NAMALWA (cell line): ENCODE data around the gene HTRA3.

Experiments used
- DNase-seq: peaks from one replicate; pipeline ENCODE4 v3.0.0-alpha.2; 2015; ENCODE audit warnings: low spot score

HTRA3 gene

DNA sequence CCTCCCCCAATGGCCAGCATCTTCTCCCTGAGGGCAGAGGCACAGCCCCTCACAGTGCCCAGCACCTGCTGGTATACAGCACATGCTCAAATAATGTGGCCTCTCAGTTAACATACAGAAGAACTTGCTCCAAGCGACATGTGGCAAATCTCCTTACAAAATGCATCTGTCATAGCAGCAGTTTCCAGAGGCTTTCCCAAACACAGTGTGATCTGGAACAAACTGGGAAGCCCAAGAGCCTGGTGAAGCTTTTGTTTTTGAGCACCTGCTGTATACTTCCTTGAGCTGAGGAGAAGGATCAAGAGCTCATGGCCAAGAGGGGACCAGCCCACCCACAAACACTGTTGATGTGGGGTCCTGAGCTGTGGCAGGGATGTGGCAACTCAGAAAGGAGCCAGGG is 34.8 kb upstream of the HTRA3 start:
- DNase-seq: no peak

DNA sequence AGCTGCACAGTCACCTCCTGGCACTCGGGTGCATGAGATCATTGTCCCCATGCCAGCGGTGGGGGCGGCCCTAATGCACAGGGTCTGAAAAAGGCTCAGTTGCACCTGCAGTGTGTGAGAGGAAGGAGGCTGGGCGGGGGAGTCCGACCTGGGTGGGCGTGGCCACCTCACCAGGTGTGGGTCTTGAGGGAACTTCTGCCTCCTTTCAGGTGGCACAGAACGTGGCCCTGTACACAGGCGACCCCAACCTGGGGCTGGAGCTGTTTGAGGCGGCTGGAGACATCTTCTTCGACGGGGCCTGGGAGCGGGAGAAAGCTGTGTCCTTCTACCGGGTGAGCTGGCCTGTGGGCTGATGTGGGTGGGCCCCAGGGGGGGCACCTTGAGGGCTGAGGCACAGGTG is 34.3 kb upstream of the HTRA3 start:
- peak; percentile 82 for DNase-seq

DNA sequence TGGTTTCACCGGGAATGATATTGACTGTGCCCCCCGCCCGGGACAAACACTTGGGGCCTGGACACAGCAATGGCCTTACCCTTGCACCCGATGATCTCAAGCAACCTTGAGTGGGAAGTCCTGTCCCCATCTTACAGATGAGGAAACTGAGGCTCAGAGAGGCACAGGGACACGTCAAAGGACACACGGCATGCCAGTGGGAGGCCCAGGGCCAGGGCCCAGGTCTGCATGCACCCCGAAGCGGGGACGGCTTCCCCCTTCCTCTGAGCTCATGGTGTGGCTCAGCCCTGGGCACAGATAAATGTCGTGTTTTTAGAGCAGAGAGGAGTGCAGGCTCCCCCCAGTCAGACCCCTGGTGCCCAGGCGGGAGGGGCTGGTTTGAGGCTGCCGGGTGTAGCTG is 33.9 kb upstream of the HTRA3 start:
- DNase-seq: no peak

- DNase-seq: peak; percentile 34
These were observed 33.2 kb upstream of the HTRA3 start for GRCh38 chr4:8236106-8236919.

GRCh38 chr4:8236920-8237195 is 32.7 kb upstream of the HTRA3 start:
- no peak for DNase-seq

- no peak for DNase-seq
These were observed 32.1 kb upstream of the HTRA3 start for GRCh38 chr4:8237256-8237989.

- DNase-seq: peak; percentile 80
These were observed 31.5 kb upstream of the HTRA3 start for GRCh38 chr4:8238036-8238511.

GRCh38 chr4:8238515-8239053 is 31.0 kb upstream of the HTRA3 start:
- DNase-seq: peak; percentile 51

DNA sequence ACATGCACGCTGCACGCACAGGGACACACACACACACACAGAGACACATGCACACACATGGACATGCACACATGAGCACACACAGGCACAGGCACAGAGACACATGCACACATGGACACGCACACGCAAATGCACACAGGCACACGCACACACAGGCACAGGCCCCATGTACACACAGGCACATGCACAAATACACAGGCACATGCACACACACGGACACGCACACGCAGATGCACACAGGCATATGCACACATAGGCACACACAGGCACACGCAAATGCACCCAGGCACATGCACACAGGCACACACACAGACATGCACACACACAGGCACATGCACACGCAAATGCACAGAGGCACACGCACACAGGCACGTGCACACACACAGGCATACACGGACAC is 30.3 kb upstream of the HTRA3 start:
- DNase-seq: no peak

DNA sequence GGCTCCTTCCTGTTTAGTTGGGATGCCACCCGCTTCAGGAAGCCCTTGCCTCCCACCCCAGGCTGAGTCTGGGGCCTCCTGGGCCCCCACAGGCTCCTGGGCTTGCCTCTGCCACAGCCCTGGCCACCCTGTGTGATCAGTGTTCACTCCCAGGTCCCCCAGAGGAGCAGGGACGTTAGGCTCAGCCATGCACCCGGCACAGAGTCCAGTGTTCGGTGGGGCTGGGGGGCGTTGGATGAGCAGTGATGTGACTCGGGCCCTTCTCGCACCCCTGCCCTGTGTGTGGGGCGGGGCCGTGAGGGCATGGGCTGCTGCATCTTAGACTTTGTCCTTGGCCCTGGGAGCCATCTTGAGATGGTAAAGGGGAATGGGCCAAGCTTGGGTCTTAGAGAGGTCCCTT is 29.9 kb upstream of the HTRA3 start:
- no peak for DNase-seq

- DNase-seq: no peak
These were observed 29.1 kb upstream of the HTRA3 start for GRCh38 chr4:8240211-8241041.

DNA sequence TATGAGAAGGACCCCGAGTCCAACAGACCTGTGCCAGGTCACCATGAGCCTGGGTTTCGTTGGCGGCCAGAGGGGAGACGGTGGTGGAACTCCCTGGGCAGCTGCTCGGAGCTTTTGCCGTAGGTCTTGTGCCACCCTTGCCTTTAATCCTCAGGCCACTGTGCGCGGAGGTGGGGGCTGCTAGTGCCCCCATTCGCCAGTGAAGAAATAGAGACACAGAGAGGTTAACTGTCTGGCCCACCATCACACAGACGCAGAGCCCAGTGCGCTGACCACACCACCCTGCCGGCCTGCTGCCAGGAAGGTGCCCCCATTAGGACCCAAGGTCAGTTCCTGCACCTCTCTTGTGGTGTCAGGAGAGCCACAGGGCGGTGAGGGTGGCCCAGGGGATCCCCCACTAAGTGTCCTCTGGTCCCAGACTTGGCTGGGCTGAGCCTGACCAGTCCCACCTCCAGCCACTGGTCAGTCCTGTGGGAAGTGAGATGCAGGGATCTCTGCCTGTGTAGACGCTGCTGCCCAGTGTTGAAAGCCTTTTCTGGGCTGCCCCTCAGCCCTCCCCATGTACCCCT is 28.3 kb upstream of the HTRA3 start:
- DNase-seq: no peak

GRCh38 chr4:8241895-8242696 is 27.5 kb upstream of the HTRA3 start:
- DNase-seq: peak; percentile 80

DNA sequence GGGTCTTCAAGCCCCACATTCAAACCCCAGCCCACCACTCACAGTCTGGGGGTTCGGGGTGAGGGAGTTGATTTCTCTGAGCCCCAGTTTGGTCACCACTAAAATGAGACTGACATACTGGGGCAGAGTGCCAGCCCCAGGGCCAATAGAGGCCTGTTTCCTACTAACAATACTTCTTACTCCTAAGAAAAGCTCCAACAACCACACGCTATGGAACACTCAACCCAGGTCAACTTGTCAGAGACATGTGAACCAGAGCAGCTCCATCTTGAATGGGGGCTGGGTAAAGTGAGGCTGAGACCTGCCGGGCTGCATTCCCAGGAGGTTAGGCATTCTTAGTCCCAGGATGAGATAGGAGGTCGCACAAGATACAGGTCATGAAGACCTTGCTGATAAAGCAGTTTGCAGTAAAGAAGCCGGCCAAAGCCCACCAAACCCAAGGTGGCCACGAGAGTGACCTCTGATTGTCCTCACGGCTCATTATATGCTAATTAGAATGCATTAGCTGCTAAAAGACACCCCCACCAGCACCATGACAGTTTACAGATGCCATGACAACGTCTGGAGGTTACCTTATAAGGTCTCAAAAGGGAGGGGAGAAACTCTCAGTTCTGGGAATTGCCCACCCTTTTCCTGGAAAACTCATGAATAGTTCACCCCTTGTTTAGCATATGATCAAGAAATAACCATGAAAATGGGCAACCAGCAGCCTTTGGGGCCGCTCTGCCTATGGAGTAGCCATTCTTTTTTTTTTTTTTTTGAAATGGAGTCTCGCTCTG is 26.6 kb upstream of the HTRA3 start:
- no peak for DNase-seq

DNA sequence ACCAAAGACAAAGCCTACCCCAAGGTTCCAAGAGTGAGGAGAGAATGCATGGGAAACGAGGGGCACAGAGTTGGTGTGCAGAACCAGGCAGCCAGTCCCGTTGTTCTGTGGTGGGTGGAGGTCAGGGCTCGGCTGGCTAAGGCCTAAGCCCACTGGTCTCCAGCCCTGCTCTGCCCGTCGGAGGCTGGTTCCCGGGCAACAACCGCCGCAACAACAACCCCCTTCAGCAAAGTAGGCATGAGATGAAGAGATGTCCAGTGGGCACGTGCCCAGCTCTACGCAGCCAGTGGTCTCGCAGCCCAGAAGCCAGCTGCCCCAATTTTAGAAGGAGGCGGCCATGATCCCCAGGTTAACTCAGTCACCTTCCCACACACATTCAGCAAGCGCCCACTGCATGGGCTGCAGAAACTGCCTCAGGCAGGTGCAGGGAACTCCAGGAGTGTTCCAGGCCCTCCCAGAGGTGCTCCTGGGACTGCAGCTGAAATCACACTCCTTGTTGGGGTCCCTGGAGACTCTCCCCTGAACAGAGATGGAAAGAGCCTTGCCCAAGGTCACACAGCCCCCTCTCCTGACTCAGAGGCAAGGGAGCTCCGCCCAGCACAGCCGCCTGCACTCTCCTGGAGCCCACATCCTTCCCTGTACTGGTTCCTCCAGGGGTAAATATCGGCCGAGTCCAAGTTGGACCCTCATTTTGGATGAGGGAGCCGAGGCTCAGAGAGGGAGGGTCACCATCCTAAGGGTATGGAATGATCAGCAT is 25.4 kb upstream of the HTRA3 start:
- no peak for DNase-seq

- no peak for DNase-seq
These were observed 24.6 kb upstream of the HTRA3 start for GRCh38 chr4:8244931-8245460.

DNA sequence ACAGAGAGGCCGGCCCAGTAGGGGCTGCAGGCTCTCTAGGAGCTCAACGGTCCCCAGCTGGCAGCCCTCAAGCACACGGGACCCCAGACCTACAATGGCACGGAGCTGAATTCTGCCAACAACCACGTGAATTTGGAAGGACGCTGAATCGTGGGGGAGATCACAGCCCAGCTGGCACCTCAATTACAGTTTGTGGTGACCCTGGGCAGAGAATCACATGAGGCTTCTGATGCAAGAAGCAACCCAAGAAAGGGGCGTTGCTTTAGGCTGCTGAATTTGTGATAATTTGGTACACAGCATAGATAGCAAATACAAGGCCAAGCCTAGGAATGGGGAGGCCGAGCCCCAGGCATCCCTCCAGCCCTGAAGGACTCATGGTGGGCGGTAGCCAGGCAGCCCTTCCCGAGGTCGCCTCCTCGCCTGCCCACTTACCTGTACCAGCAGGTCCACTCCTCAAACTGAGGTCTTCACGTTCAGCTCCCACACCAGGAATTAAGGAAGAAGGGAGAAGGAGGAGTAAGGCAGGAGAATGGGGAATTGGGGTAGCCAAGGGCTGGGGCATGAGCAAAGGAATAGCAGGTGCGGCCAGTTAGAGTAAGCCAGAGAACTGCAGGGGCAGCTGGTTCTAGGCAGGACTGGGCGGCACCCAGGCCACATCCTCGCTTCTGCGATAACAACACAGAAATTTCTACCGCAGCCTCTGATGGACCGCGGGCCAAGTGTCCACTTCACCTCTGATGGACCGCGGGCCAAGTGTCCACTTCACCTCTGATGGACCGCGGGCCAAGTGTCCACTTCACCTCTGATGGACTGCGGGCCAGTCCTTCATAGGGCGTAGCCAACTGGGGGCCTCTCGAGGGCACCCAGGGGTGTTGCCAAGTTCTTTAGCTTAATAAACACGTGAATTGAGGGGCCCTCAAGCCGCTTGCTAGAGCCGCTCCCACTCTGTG is 23.4 kb upstream of the HTRA3 start:
- DNase-seq: no peak
